ENCODE data around the gene UMODL1. TPM values are rescaled to one million over a fixed set of nuclear protein-coding genes. Genes with fewer than 3 reads are reported as not detected.

Gene UMODL1
- total RNA-seq, 2 experiments from 2014 or later: 7.4 to 12.3 TPM

DNA sequence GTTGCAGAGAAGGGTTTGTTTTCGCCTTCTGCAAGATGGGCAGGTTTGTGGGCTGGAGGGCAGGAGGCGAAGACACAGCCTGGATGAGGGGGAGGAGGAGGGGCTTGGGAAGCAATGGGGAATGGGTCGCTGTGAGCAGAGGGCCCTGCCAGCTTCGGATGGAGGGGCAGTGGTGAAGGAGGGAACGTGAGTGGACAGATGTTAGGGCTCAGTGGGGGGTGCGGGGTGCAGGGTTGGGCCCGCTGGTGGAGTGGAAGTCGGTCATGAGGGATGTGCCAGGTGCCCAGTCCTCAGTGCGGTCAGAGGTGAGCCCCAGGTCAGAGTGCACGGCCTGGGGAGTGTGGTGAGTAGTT is 92.4 kb downstream of the UMODL1 start:
- H3K9me2 ChIP-seq (ENCODE audit: insufficient read depth, low read length): no peaks in the 10 kb centered on the region
- ChIA-PET POLR2A (interaction anchor here (1.1 to 1.7 kb wide), 3 partner anchors 75 to 96 kb away, joined by 4 to 6 read pairs (median 4); no protein-coding TSS in a partner anchor), CTCF (ENCODE audit: unreplicated experiment) (interaction anchor here (0.9 to 1.3 kb wide), 8 partner anchors 24 to 375 kb away, joined by 3 to 13 read pairs (median 4); no protein-coding TSS in a partner anchor)
- no peaks in the 10 kb centered on the region for H4K20me1 ChIP-seq (ENCODE audit: insufficient read depth, low read length)
- H3K9me3 ChIP-seq (ENCODE audit: low read length): no peaks in the 10 kb centered on the region
- no peak overlapping the region for H2AFZ ChIP-seq (ENCODE audit: low read length)
- peaks cover 29% of the 10 kb centered on the region for H3K4me1 ChIP-seq (ENCODE audit: insufficient read depth, low read length, poor library complexity, severe bottlenecking)
- H3K36me3 ChIP-seq (ENCODE audit: insufficient read depth, low read length): no peaks in the 10 kb centered on the region
- no peaks in the 10 kb centered on the region for H3K79me2 ChIP-seq (ENCODE audit: insufficient read depth, low read depth, low read length)
- no peak for DNase-seq (ENCODE audit: low spot score)
- no peak overlapping the region for H3K4me3 ChIP-seq (ENCODE audit: low read depth, low read length, poor library complexity, severe bottlenecking)
- no peak for TF ChIP-seq EZH2phosphoT487 (IDR thresholded peaks at IDR 0.05; ENCODE audit: borderline replicate concordance, low read depth, low read length)
- TF ChIP-seq, protein P1, sequence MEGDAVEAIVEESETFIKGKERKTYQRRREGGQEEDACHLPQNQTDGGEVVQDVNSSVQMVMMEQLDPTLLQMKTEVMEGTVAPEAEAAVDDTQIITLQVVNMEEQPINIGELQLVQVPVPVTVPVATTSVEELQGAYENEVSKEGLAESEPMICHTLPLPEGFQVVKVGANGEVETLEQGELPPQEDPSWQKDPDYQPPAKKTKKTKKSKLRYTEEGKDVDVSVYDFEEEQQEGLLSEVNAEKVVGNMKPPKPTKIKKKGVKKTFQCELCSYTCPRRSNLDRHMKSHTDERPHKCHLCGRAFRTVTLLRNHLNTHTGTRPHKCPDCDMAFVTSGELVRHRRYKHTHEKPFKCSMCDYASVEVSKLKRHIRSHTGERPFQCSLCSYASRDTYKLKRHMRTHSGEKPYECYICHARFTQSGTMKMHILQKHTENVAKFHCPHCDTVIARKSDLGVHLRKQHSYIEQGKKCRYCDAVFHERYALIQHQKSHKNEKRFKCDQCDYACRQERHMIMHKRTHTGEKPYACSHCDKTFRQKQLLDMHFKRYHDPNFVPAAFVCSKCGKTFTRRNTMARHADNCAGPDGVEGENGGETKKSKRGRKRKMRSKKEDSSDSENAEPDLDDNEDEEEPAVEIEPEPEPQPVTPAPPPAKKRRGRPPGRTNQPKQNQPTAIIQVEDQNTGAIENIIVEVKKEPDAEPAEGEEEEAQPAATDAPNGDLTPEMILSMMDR (conservative IDR thresholded peaks at IDR 0.05; ENCODE audit: low read length): no peak
- BruUV-seq (replicated peaks): no TSS peak
- H3K4me2 ChIP-seq (ENCODE audit: low read length): no peak overlapping the region
- intact Hi-C loops (cut with micrococcal nuclease; ENCODE audit: unreplicated experiment): no loop called here
- H3K27ac ChIP-seq (ENCODE audit: low read depth, low read length, poor library complexity, severe bottlenecking): peak overlapping the region; percentile 41

DNA sequence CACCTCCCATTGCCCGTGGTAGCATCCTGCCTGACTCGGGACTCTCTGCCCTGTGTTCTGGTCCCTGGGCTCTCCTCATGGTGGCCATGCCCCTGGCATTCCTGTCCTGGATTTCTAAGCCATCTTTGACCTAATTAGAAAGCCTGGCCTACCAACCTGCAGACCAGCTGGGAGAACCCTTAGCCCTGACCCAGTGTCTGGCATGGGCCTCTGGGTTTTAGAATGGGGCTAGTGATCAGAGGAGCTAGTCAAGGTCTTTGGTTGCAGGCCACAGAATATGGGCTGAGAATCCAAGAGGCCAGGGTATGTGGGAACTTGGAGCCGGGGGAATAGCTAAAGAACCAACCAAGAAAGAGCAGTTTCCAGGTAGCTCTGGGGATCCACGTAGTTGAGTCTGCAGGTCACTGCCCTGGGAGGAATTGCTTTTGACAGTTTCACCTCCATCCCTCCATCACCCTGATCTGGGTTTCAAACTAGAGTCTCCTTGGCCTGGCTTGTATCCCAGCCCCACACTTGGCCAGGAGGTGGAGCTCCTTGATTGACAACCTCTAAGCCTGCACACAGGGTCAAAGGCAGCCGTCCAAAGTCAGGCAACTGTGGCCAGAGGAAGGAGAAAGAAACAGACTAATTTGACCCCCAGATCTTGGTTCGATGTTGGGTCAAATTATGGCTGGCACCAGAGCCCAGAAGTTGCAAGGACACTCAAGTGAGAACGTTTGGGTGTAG is 93.1 kb downstream of the UMODL1 start:
- DNase-seq (ENCODE audit: low spot score): peak; percentile 87
- Histone ChIP-seq H2AFZ (ENCODE audit: low read length) (peak overlapping the region; percentile 76), H3K9me3 (ENCODE audit: low read length) (no peaks in the 10 kb centered on the region), H3K36me3 (ENCODE audit: insufficient read depth, low read length) (no peaks in the 10 kb centered on the region), H3K4me3 (ENCODE audit: low read depth, low read length, poor library complexity, severe bottlenecking) (no peak overlapping the region), H3K9me2 (ENCODE audit: insufficient read depth, low read length) (no peaks in the 10 kb centered on the region), H3K27ac (ENCODE audit: low read depth, low read length, poor library complexity, severe bottlenecking) (peak overlapping the region; percentile 41), H3K4me2 (ENCODE audit: low read length) (peak overlapping the region; percentile 13; the same call in 1 of the 2 replicates), H4K20me1 (ENCODE audit: insufficient read depth, low read length) (no peaks in the 10 kb centered on the region), H3K4me1 (ENCODE audit: insufficient read depth, low read length, poor library complexity, severe bottlenecking) (peaks cover 29% of the 10 kb centered on the region), H3K79me2 (ENCODE audit: insufficient read depth, low read depth, low read length) (no peaks in the 10 kb centered on the region)
- intact Hi-C loops (cut with micrococcal nuclease; ENCODE audit: unreplicated experiment): loop anchor here (1.0 to 2.0 kb wide), 7 partner anchors 56 to 373 kb away; no protein-coding TSS in a partner anchor
- no peak for TF ChIP-seq EZH2phosphoT487 (IDR thresholded peaks at IDR 0.05; ENCODE audit: borderline replicate concordance, low read depth, low read length)
- TF ChIP-seq, protein P1 (conservative IDR thresholded peaks at IDR 0.05; ENCODE audit: low read length): peak; percentile 99
- no TSS peak for BruUV-seq (replicated peaks)
- CTCF ChIA-PET (ENCODE audit: unreplicated experiment): interaction anchor here (0.7 to 1.3 kb wide), 9 partner anchors 24 to 374 kb away, joined by 3 to 13 read pairs (median 3); no protein-coding TSS in a partner anchor
- POLR2A ChIA-PET: interaction anchor here (0.7 to 1.7 kb wide), 4 partner anchors 65 to 95 kb away, joined by 3 to 6 read pairs (median 4); no protein-coding TSS in a partner anchor

Measured in OCI-LY7 (cell line).